Activated naive CD4-positive, alpha-beta T cell treated with anti-CD3 and anti-CD28 coated beads, Interleukin-2, amount 10 ng/mL, durations not matched to agents 7 days and 5 days (primary cell): ENCODE measurements around the gene TAAR2.
"Not testable (repeated sequence)": the region's sequence is repeated elsewhere in the genome, so short reads cannot be mapped to it uniquely, and the experiment has no call there.

Experiments
- CTCF ChIA-PET: fragments of 350-600 bp; sonication (Branson Sonifier 250); formaldehyde crosslinking; loops from one replicate; lab custom pipeline; 2021; ENCODE audit warnings: antibody characterized with exemption; lab: Charles Lee
- DNase-seq: peaks from one replicate; pipeline ENCODE4 v3.0.0-alpha.2; 2020
- H3K27ac Mint-ChIP-seq: one replicate; pipeline ENCODE4 v1.8.0; 2021; ENCODE audit warnings: mild to moderate bottlenecking, moderate library complexity, mixed read lengths
- H3K27me3 Mint-ChIP-seq: one replicate; pipeline ENCODE4 v1.8.0; 2021; ENCODE audit warnings: mild to moderate bottlenecking, mixed read lengths
- H3K36me3 Mint-ChIP-seq: one replicate; pipeline ENCODE4 v1.8.0; 2021; ENCODE audit warnings: mixed read lengths
- H3K4me1 Mint-ChIP-seq: one replicate; pipeline ENCODE4 v1.8.0; 2021; ENCODE audit warnings: mixed read lengths
- H3K4me3 Mint-ChIP-seq: one replicate; pipeline ENCODE4 v1.8.0; 2021; ENCODE audit warnings: mild to moderate bottlenecking, moderate library complexity, mixed read lengths
- H3K9me3 Mint-ChIP-seq: one replicate; pipeline ENCODE4 v1.8.0; 2021; ENCODE audit warnings: mixed read lengths

Gene TAAR2

GRCh38 chr6:132637135-132637534 is 13.1 kb upstream of the TAAR2 start:
- H3K9me3 Mint-ChIP-seq, H3K36me3 Mint-ChIP-seq, H3K4me1 Mint-ChIP-seq, H3K27ac Mint-ChIP-seq, CTCF ChIA-PET, DNase-seq, H3K4me3 Mint-ChIP-seq: not testable (repeated sequence)
- H3K27me3 Mint-ChIP-seq = peaks cover 26% of the 10 kb centered on the region

DNA sequence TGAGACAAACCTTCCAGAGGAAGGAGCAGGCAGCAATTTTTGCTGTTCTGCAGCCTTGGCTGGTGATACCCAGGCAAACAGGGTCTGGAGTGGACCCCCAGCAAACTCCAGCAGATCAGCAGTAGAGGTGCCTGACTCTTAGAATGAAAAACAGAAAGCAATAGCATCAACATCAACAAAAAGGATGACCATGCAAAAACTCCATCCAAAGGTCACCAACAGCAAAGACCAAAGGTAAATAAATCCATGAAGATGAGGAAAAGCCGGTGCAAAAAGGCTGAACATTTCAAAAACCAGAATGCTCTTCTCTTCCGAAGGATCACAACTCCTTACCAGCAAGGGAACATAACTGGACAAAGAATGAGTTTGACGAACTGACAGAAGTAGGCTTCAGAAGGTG is 11.8 kb upstream of the TAAR2 start:
- DNase-seq, H3K9me3 Mint-ChIP-seq, H3K4me3 Mint-ChIP-seq, H3K4me1 Mint-ChIP-seq, H3K36me3 Mint-ChIP-seq, H3K27ac Mint-ChIP-seq: not testable (repeated sequence)
- CTCF ChIA-PET = interaction anchor here (0.6 kb wide), 1 partner anchor 356 kb away, joined by 4 read pairs; no protein-coding TSS in a partner anchor
- peaks cover 26% of the 10 kb centered on the region for H3K27me3 Mint-ChIP-seq

DNA sequence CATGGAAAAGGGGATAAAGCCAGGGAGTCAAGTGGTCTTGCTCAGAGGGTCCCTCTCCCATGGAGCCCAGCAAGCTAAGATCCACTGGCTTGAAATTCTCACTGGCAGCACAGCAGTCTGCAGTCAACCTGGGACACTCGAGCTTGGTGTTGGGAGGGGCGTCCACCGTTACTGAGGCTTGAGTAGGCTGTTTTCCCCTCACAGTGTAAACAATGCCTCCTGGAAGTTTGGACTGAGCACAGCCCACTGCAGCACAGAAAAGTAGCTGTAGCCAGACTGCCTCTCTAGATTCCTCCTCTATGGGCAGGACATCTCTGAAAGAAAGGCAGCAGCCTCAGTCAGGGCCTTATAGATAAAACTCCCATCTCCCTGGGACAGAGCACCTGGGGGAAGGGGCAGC is 11.2 kb upstream of the TAAR2 start:
- not testable (repeated sequence) for H3K4me3 Mint-ChIP-seq, H3K36me3 Mint-ChIP-seq, H3K4me1 Mint-ChIP-seq, H3K9me3 Mint-ChIP-seq, H3K27ac Mint-ChIP-seq, DNase-seq
- peaks cover 26% of the 10 kb centered on the region for H3K27me3 Mint-ChIP-seq
- CTCF ChIA-PET = interaction anchor here (1.2 kb wide), 1 partner anchor 34 kb away, joined by 3 read pairs; no protein-coding TSS in a partner anchor

DNA sequence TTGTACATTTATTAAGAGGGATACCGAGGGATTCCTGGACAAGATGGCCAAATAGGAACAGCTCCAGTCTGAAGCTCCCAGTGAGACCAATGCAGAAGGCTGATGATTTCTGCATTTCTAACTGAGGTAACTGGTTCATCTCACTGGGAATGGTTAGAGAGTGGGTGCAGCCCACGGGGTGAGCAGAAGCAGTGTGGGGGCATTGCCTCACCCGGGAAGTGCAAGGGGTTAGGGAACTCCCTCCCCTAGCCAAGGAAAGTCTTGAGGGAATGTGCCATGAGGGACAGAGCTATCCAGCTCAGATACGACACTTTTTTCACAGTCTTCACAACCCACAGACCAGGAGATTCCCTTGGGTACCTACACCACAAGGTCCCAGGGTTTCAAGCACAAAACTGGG is 10.7 kb upstream of the TAAR2 start:
- Mint-ChIP-seq H3K27me3 (peaks cover 26% of the 10 kb centered on the region), H3K4me3 (no peak overlapping the region), H3K4me1 (peaks cover 4% of the 10 kb centered on the region), H3K27ac (no peak overlapping the region), H3K36me3 (no peaks in the 10 kb centered on the region), H3K9me3 (no peaks in the 10 kb centered on the region)
- DNase-seq = no peak
- CTCF ChIA-PET = interaction anchor here (1.2 kb wide), 1 partner anchor 35 kb away, joined by 3 read pairs; no protein-coding TSS in a partner anchor

- peaks cover 25% of the 10 kb centered on the region for H3K27me3 Mint-ChIP-seq
- CTCF ChIA-PET = interaction anchor here (0.7 kb wide), 1 partner anchor 12 kb away, joined by 3 read pairs; no protein-coding TSS in a partner anchor
- no peak overlapping the region for H3K27ac Mint-ChIP-seq
- no peak overlapping the region for H3K4me3 Mint-ChIP-seq
- H3K9me3 Mint-ChIP-seq = no peaks in the 10 kb centered on the region
- H3K36me3 Mint-ChIP-seq = no peaks in the 10 kb centered on the region
- no peak for DNase-seq
- H3K4me1 Mint-ChIP-seq = no peaks in the 10 kb centered on the region
Measured at GRCh38 chr6:132633362-132633761, 9.3 kb upstream of the TAAR2 start.

DNA sequence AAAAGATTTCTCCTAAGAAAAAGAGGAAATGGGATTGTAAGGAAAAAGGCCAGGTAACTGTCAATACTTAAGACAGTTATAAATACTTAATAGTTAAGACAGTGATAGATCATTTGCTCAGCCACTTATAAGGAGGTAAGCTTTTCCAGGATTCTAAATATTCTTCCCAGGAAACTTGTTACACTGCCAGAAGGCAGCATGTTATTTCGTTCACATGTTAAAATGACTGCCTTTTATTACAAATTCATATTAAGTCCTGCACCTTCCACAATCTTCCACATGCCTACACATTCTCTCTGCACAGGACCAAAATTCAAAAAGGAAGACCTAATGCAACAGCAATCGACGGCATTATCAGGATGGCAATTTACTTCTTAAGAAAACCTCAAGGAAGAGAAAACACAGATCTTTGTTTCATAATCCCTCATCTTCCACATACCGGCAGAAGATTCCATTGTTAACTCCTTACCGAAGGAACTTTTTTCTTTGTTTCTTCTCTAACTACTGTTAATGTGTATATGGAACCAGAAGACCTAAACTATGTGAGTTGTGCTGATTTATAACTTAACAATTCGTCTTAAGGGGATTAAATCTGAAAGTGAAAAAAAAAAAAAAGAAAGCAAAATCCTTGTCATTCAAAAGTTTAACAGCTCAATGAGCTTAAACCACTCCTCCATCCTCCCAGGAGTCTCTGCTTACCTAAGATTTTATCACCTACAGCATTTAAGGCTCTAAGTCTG is 799 bp downstream of the TAAR2 start:
- H3K27me3 Mint-ChIP-seq = peaks cover 9% of the 10 kb centered on the region
- no peaks in the 10 kb centered on the region for H3K9me3 Mint-ChIP-seq
- H3K36me3 Mint-ChIP-seq = no peaks in the 10 kb centered on the region
- H3K4me1 Mint-ChIP-seq = no peaks in the 10 kb centered on the region
- no peak overlapping the region for H3K27ac Mint-ChIP-seq
- no peak overlapping the region for H3K4me3 Mint-ChIP-seq
- CTCF ChIA-PET = no interaction called here
- DNase-seq = no peak

- Mint-ChIP-seq H3K9me3 (no peaks in the 10 kb centered on the region), H3K27me3 (peaks cover 10% of the 10 kb centered on the region), H3K27ac (no peak overlapping the region), H3K4me1 (peaks cover 4% of the 10 kb centered on the region), H3K4me3 (no peak overlapping the region), H3K36me3 (no peaks in the 10 kb centered on the region)
- CTCF ChIA-PET = no interaction called here
- DNase-seq = no peak
Measured at GRCh38 chr6:132616677-132617076, 7.4 kb downstream of the TAAR2 start.

DNA sequence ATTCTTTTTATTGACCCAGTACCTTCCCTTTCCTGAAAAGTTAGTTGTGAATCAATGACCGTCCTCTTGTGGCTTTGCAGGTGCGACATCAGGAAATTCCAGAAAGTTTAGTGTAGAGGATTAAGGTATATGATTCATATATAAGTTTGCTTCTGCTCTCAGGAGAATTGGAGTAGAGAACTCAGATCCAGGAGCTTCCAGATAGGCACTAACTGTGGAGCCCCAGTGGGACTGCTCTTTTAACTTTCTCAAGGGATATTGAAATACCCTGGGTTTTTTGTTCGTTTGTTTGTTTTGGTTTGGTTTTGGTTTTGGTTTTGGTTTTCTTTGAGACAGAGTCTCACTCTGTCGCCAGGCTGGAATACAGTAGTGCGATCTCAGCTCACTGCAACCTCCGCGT is 9.5 kb downstream of the TAAR2 start:
- no peak for DNase-seq
- Mint-ChIP-seq H3K4me3 (peak overlapping the region; percentile 49), H3K27me3 (peaks cover 5% of the 10 kb centered on the region), H3K27ac (no peak overlapping the region), H3K36me3 (no peaks in the 10 kb centered on the region), H3K9me3 (no peaks in the 10 kb centered on the region), H3K4me1 (peaks cover 4% of the 10 kb centered on the region)
- CTCF ChIA-PET = no interaction called here

DNA sequence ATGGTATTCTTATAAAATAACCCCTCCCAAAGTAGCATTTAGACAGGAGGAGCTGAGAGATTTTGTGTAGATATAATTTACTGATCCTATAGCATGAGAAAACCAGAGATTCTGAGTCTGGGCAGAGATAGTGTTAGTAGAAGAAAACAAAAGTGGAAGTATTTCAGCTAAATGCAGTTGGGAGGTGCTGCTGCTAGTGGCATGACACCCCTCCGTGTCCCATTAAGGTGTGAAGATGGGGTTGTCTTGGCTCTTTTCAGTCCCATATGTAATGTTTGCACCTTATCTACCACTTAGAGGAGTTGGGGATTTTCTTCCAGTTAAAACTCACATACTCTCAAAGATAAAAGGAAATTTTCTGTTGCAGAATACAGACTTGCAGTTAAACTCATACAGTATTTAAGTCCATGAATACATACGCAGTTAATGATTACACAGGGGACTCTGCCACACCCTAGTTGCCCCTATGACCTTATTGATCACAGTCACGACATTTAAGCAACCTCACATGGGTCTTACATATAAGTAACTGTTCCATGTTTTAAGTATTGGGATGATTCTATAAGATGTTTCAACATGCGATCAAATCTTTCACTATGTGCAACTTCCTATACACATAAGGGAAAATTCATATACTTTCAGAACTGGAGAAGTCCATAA is 11.5 kb downstream of the TAAR2 start:
- Mint-ChIP-seq H3K9me3 (no peaks in the 10 kb centered on the region), H3K36me3 (no peaks in the 10 kb centered on the region), H3K27ac (no peak overlapping the region), H3K4me1 (peaks cover 4% of the 10 kb centered on the region), H3K27me3 (peaks cover 5% of the 10 kb centered on the region), H3K4me3 (no peak overlapping the region)
- no peak for DNase-seq
- CTCF ChIA-PET = no interaction called here

DNA sequence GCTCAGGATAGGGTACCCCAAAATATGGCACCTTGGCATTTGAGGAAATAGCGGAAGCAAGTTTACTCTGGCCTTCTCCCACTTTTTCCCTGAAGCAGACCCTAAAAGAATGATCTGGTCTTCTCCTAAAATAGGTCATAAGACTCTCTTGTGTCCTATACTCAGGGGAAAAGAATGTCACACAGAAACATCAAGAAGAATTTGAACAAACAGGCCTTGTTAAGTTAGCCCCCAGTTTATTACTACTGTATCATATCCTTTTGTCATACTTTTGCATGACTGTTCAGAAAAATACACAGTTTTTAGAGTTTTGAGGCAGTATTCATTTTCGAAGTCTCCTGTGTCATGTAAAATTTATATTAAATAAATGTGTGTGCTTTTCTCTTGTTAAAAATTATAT is 12.5 kb downstream of the TAAR2 start:
- no peaks in the 10 kb centered on the region for H3K9me3 Mint-ChIP-seq
- H3K36me3 Mint-ChIP-seq = no peaks in the 10 kb centered on the region
- CTCF ChIA-PET = no interaction called here
- H3K27me3 Mint-ChIP-seq = peaks cover 5% of the 10 kb centered on the region
- H3K4me1 Mint-ChIP-seq = peaks cover 4% of the 10 kb centered on the region
- no peak overlapping the region for H3K4me3 Mint-ChIP-seq
- DNase-seq = no peak
- no peak overlapping the region for H3K27ac Mint-ChIP-seq

GRCh38 chr6:132607544-132608233 is 16.4 kb downstream of the TAAR2 start:
- no peak overlapping the region for H3K4me3 Mint-ChIP-seq
- H3K27me3 Mint-ChIP-seq = no peaks in the 10 kb centered on the region
- CTCF ChIA-PET = no interaction called here
- no peaks in the 10 kb centered on the region for H3K4me1 Mint-ChIP-seq
- no peaks in the 10 kb centered on the region for H3K36me3 Mint-ChIP-seq
- H3K27ac Mint-ChIP-seq = no peak overlapping the region
- no peaks in the 10 kb centered on the region for H3K9me3 Mint-ChIP-seq
- DNase-seq = no peak

GRCh38 chr6:132604635-132605152 is 19.4 kb downstream of the TAAR2 start:
- Mint-ChIP-seq H3K9me3 (no peaks in the 10 kb centered on the region), H3K27me3 (no peaks in the 10 kb centered on the region), H3K27ac (no peak overlapping the region), H3K4me1 (no peaks in the 10 kb centered on the region), H3K4me3 (no peak overlapping the region), H3K36me3 (no peaks in the 10 kb centered on the region)
- CTCF ChIA-PET = no interaction called here
- no peak for DNase-seq

GRCh38 chr6:132600900-132601299 is 23.2 kb downstream of the TAAR2 start:
- H3K27ac Mint-ChIP-seq, H3K36me3 Mint-ChIP-seq, H3K27me3 Mint-ChIP-seq, H3K4me3 Mint-ChIP-seq, H3K9me3 Mint-ChIP-seq, DNase-seq, H3K4me1 Mint-ChIP-seq, CTCF ChIA-PET: not testable (repeated sequence)

DNA sequence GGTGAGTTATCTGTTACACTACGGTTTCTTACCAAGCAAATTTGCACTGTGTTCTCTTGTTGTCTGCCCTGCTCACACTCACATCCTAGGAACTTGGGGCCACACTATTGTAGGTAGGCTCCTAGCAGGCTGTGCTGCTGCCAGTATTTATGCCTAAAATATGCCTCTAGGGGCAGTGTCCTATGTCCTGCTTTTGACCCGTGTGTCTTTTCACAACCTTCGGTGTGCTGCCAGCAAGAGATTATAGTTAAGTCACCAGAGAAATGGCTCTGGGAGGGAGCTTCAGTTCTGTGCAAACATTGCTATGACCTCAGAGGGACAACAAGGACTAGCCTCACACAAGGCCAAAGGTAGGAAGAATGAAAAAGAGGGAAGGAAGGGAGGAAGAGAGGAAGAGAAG is 25.6 kb downstream of the TAAR2 start:
- H3K9me3 Mint-ChIP-seq = no peaks in the 10 kb centered on the region
- no peak overlapping the region for H3K4me3 Mint-ChIP-seq
- H3K27me3 Mint-ChIP-seq = peaks cover 9% of the 10 kb centered on the region
- H3K4me1 Mint-ChIP-seq = no peaks in the 10 kb centered on the region
- no peak for DNase-seq
- no peak overlapping the region for H3K27ac Mint-ChIP-seq
- CTCF ChIA-PET = no interaction called here
- H3K36me3 Mint-ChIP-seq = no peaks in the 10 kb centered on the region
